ENCODE results near the gene UPP1.

GRCh38 chr7:48116043-48116442 is 27.0 kb downstream of the UPP1 start:
- TF ChIP-seq ZFP3 (CRISPR knock-in tag; IDR thresholded peaks at IDR 0.05) (no peak), CSDC2 (CRISPR knock-in tag; IDR thresholded peaks at IDR 0.05) (no peak), PATZ1 (CRISPR knock-in tag; IDR thresholded peaks at IDR 0.05; ENCODE audit: borderline replicate concordance) (no peak), ZFP30 (CRISPR knock-in tag; IDR thresholded peaks at IDR 0.05) (no peak)

Measured in SK-N-SH treated with all-trans-retinoic acid at 6 μM for 48 hours (cell line).